Neutrophil (primary cell): ENCODE measurements around the gene PCP2.
A peak's percentile ranks its signal among the peaks of the same experiment; 100 is the strongest.

Experiments used
- H3K27ac ChIP-seq: fragments of 200-600 bp; sonication (generic); 2 replicates; pipeline ENCODE4 v1.5.1; 2016; ENCODE audit warnings: mild to moderate bottlenecking, moderate library complexity
- H3K27me3 ChIP-seq: fragments of 200-600 bp; sonication (generic); 2 replicates; pipeline ENCODE4 v1.6.0; 2016; ENCODE audit warnings: mild to moderate bottlenecking
- H3K36me3 ChIP-seq: fragments of 200-600 bp; sonication (generic); 2 replicates; pipeline ENCODE4 v1.5.1; 2017
- H3K4me1 ChIP-seq, 2 experiments: fragments of 200-600 bp in 1 of 2; sonication (generic) in 1 of 2; 1 replicate in 1 of 2; 2 replicates in 1 of 2; pipeline versions ENCODE4 v1.5.1 to v1.6.1; 2013 to 2016; ENCODE audit warnings: low read depth in 1 of 2, low read length in 1 of 2, mild to moderate bottlenecking in 1 of 2, moderate library complexity in 1 of 2; ENCODE audit not compliant: control insufficient read depth in 1 of 2, insufficient read depth in 1 of 2
- H3K4me3 ChIP-seq, 2 experiments: fragments of 200-600 bp in 1 of 2; sonication (generic) in 1 of 2; 1 replicate in 1 of 2; 2 replicates in 1 of 2; pipeline ENCODE4 v1.5.1; 2013 to 2016; ENCODE audit warnings: low read depth in 1 of 2, low read length in 1 of 2, mild to moderate bottlenecking in 1 of 2, moderate library complexity in 1 of 2
- H3K9me3 ChIP-seq: fragments of 200-600 bp; sonication (generic); 2 replicates; pipeline ENCODE4 v1.5.1; 2016
- CTCF ChIP-seq: fragments of 200-600 bp; sonication (generic); IDR thresholded peaks from 2 replicates; pipeline ENCODE4 v1.5.1; 2016; ENCODE audit warnings: antibody characterized with exemption

PCP2 gene

DNA sequence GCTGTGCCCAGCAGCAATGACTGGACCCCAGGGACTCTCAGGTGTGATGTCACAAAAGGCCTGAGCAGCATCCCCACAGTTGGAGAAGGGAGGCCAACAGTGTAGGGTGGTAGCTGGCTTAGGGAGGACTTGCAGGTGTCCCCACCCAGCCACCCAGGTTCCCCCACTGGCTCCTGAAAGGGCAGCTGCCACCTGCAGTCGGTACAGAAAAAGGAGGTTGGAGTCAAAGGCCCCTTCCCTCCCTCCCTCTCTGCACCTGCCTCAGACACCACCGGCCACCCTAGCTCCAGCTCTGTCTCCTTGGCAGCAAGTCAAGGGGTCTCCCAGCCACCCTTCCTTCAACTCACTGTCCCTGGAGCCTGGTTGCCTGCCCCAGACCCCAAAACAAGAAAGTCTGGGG lies at the start of gene PCP2:
Gene PCP2, minus strand, starts transcription at position 22 of the 400 bp plus-strand sequence. CDS start 262 bp downstream, outside the sequence.
- H3K9me3 ChIP-seq: no peaks in the 10 kb centered on the region
- no peak for TF ChIP-seq CTCF
- H3K27ac ChIP-seq: no peak within 1 kb of the TSS
- H3K4me1 ChIP-seq: peaks cover 38 to 47% of the 10 kb centered on the region in 2 experiments
- H3K27me3 ChIP-seq: no peaks in the 10 kb centered on the region
- H3K4me3 ChIP-seq: no peak within 1 kb of the TSS
- H3K36me3 ChIP-seq: peaks cover 16% of the 10 kb centered on the region

DNA sequence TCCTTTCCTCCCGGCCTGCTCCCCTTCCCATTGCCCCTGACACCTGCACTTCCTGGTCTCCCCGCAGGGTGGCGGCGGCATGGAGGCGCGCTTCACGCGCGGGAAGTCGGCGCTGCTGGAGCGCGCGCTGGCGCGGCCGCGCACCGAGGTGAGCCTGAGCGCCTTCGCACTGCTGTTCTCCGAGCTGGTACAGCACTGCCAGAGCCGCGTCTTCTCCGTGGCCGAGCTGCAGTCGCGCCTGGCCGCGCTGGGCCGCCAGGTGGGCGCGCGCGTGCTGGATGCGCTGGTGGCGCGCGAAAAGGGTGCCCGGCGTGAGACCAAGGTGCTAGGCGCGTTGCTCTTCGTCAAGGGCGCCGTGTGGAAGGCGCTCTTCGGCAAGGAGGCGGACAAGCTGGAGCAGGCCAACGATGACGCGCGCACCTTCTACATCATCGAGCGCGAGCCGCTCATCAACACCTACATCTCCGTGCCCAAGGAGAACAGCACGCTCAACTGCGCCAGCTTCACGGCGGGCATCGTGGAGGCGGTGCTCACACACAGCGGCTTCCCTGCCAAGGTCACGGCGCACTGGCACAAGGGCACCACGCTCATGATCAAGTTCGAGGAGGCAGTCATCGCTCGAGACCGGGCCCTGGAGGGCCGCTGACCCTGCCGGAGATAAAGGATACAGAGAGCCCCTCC lies 48.8 kb upstream of the PCP2 start:
- peak overlapping the region; percentile 97 to 100 for H3K4me3 ChIP-seq
- H3K27me3 ChIP-seq: no peaks in the 10 kb centered on the region
- H3K4me1 ChIP-seq: peaks cover 48 to 49% of the 10 kb centered on the region in 2 experiments
- peaks cover 41% of the 10 kb centered on the region for H3K36me3 ChIP-seq
- no peaks in the 10 kb centered on the region for H3K9me3 ChIP-seq
- H3K27ac ChIP-seq: peak overlapping the region; percentile 96
- TF ChIP-seq CTCF: no peak

DNA sequence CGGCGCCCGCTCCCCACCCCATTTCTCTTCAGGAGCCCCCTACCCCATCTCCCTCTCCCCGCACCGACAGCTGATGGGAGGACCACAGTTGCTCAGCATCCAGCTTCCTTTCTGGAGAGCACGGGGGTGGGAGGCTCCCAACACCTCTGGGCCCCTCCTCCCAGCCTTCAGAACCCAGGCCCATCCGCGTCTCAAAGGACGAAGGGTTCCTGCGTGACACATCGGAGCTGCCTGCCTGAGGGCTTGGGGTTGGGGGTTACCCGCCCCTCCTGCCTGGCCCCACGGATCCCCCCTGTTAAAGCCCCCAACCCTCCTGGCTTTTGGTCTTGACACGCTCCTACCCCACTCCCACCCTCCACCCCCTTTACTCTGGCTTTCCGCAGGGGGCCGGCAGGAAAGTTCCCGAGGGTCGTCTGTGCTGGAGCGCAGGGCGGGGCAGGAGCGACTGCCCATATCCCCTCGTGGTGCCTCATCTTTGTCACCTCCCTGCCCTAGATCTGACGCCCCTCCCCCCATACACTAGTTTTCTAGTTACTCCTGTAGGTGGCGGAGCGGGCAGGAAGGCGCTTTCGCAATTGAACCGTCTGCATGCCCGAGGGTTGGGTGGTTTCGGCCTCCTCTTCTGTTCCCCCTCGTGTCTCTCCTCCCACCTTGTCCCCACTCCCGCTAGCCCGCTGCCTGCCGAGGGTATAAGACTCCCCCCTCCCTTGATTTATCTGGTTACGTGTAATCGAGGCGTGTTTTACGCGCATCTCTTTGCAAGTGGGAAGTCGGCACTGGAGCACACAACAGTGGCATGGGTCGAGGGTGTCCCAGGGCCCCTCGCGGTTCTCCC lies 48.0 kb upstream of the PCP2 start:
- H3K27me3 ChIP-seq: no peaks in the 10 kb centered on the region
- peak; percentile 79 for TF ChIP-seq CTCF
- H3K36me3 ChIP-seq: peaks cover 41% of the 10 kb centered on the region
- peak overlapping the region; percentile 97 to 100 for H3K4me3 ChIP-seq
- peak overlapping the region; percentile 96 for H3K27ac ChIP-seq
- peaks cover 55 to 57% of the 10 kb centered on the region in 2 experiments for H3K4me1 ChIP-seq
- no peaks in the 10 kb centered on the region for H3K9me3 ChIP-seq

- peak; percentile 100 for TF ChIP-seq CTCF
- Histone ChIP-seq H3K9me3 (no peaks in the 10 kb centered on the region), H3K4me1 (peaks cover 63 to 65% of the 10 kb centered on the region in 2 experiments), H3K36me3 (peaks cover 39% of the 10 kb centered on the region), H3K4me3 (peak within 1 kb of the TSS; percentile 97 to 100), H3K27ac (peak within 1 kb of the TSS; percentile 96), H3K27me3 (no peaks in the 10 kb centered on the region)
Measured at GRCh38 chr19:7680606-7681339, 47.3 kb upstream of the PCP2 start, which contains the start of gene TRAPPC5. TRAPPC5 (plus strand) TSS chr19:7680833; CDS start chr19:7682254, 1,421 bp downstream.
